ENCODE results near the gene TRMO.

TRMO gene

GRCh38 chr9:97924386-97924785, 2.1 kb upstream of the TRMO start:
- Histone ChIP-seq H3K4me1 (ENCODE audit: control insufficient read depth, insufficient read depth, low read length) (no peaks in the 10 kb centered on the region), H3K4me3 (ENCODE audit: low read depth, low read length) (no peak overlapping the region), H3K36me3 (ENCODE audit: control insufficient read depth in 2 of 2, insufficient read depth in 1 of 2, low read length in 2 of 2) (no peaks in the 10 kb centered on the region), H3K9me3 (ENCODE audit: control insufficient read depth, insufficient read depth, low read depth, low read length) (no peaks in the 10 kb centered on the region), H3K27ac (ENCODE audit: extremely low read depth, low read depth, low read length) (no peak overlapping the region)
- TF ChIP-seq OVOL3 (tag by site-specific recombination; IDR thresholded peaks at IDR 0.05): no peak
- TF ChIP-seq GLI4 (tag by site-specific recombination; IDR thresholded peaks at IDR 0.05): no peak
- TF ChIP-seq TRIM28 (IDR thresholded peaks at IDR 0.05; ENCODE audit: borderline replicate concordance, low read length): no peak
- TF ChIP-seq ZNF449 (tag by site-specific recombination; IDR thresholded peaks at IDR 0.05): no peak
- no peak for TF ChIP-seq ZNF366 (tag by site-specific recombination; conservative IDR thresholded peaks at IDR 0.05)
- TF ChIP-seq ATF2 (tag by site-specific recombination; IDR thresholded peaks at IDR 0.05; ENCODE audit: low read depth): no peak
- no peak for TF ChIP-seq ZNF510 (tag by site-specific recombination; IDR thresholded peaks at IDR 0.05; ENCODE audit: insufficient replicate concordance)
- TF ChIP-seq ZNF660 (tag by site-specific recombination; IDR thresholded peaks at IDR 0.05): no peak
- TF ChIP-seq ZNF521 (tag by site-specific recombination; IDR thresholded peaks at IDR 0.05): no peak
- TF ChIP-seq ZFP3 (tag by site-specific recombination; IDR thresholded peaks at IDR 0.05; ENCODE audit: low read depth): no peak
- no peak for TF ChIP-seq ZNF580 (tag by site-specific recombination; IDR thresholded peaks at IDR 0.05)
- TF ChIP-seq ZNF654 (tag by site-specific recombination; IDR thresholded peaks at IDR 0.05; ENCODE audit: low read depth): no peak
- no peak for TF ChIP-seq BCL6B (tag by site-specific recombination; IDR thresholded peaks at IDR 0.05)
- no peak for TF ChIP-seq ZBTB7A (tag by site-specific recombination; IDR thresholded peaks at IDR 0.05; ENCODE audit: low read depth)
- CTCF ChIA-PET: interaction anchor here (0.5 to 3.9 kb wide), 55 partner anchors 7 to 853 kb away, joined by 3 to 34 read pairs (median 5); partner anchors contain the start of genes TBC1D2 and XPA
- POLR2A ChIA-PET: interaction anchor here (2.2 kb wide), 1 partner anchor 59 kb away, joined by 8 read pairs; the partner anchor contains the start of gene ANP32B

GRCh38 chr9:97923529-97924108, 1.3 kb upstream of the TRMO start:
- Histone ChIP-seq H3K4me3 (ENCODE audit: low read depth, low read length) (peak overlapping the region; percentile 26), H3K9me3 (ENCODE audit: control insufficient read depth, insufficient read depth, low read depth, low read length) (no peaks in the 10 kb centered on the region), H3K36me3 (ENCODE audit: control insufficient read depth in 2 of 2, insufficient read depth in 1 of 2, low read length in 2 of 2) (no peaks in the 10 kb centered on the region), H3K4me1 (ENCODE audit: control insufficient read depth, insufficient read depth, low read length) (no peaks in the 10 kb centered on the region), H3K27ac (ENCODE audit: extremely low read depth, low read depth, low read length) (no peak overlapping the region)
- ChIA-PET CTCF (interaction anchor here (0.5 to 3.9 kb wide), 68 partner anchors 8 to 866 kb away, joined by 3 to 34 read pairs (median 4); partner anchors contain the start of genes TBC1D2 and XPA), POLR2A (interaction anchor here (0.6 to 2.2 kb wide), 2 partner anchors 59 to 132 kb away, joined by 3 to 8 read pairs; partner anchors contain the start of gene ANP32B)
- TF ChIP-seq ZSCAN4 (tag by site-specific recombination; IDR thresholded peaks at IDR 0.05): peak; percentile 82
- TF ChIP-seq ZBTB26 (tag by site-specific recombination; optimal IDR thresholded peaks at IDR 0.05): peak; percentile 29
- peak; percentile 62; the same call in 1 of the 2 replicates for TF ChIP-seq ZNF660 (tag by site-specific recombination; IDR thresholded peaks at IDR 0.05)
- no peak for TF ChIP-seq ZNF274 (IDR thresholded peaks at IDR 0.05; ENCODE audit: low read length)
- TF ChIP-seq ZNF274 (tag by site-specific recombination; IDR thresholded peaks at IDR 0.05; ENCODE audit: borderline replicate concordance): no peak
- TF ChIP-seq ZNF248 (tag by site-specific recombination; IDR thresholded peaks at IDR 0.05): no peak
- no peak for TF ChIP-seq ZNF223 (tag by site-specific recombination; IDR thresholded peaks at IDR 0.05)
- no peak for TF ChIP-seq ATF2 (tag by site-specific recombination; IDR thresholded peaks at IDR 0.05; ENCODE audit: low read depth)
- peak; percentile 43; the same call in 1 of the 2 replicates for TF ChIP-seq ZNF335 (tag by site-specific recombination; conservative IDR thresholded peaks at IDR 0.05)
- no peak for TF ChIP-seq HIC1 (tag by site-specific recombination; IDR thresholded peaks at IDR 0.05)
- peak; percentile 75; the same call in 1 of the 2 replicates for TF ChIP-seq ZNF664 (tag by site-specific recombination; IDR thresholded peaks at IDR 0.05)

Data from HEK293 (cell line).